Non-pigmented ciliary epithelial cell (primary cell): ENCODE data around the gene HCN2.
"Not testable (repeated sequence)": the region's sequence is repeated elsewhere in the genome, so short reads cannot be mapped to it uniquely, and the experiment has no call there.

ENCODE experiments used
- DNase-seq: peaks from one replicate; pipeline ENCODE4 v3.0.0-alpha.2; 2010; ENCODE audit warnings: low read depth

HCN2 gene

GRCh38 chr19:621191-621590 lies 31.5 kb downstream of the HCN2 start:
- DNase-seq = not testable (repeated sequence)

- no peak for DNase-seq
These were observed 32.1 kb downstream of the HCN2 start for GRCh38 chr19:621819-622218.

- no peak for DNase-seq
These were observed 33.0 kb downstream of the HCN2 start for GRCh38 chr19:622666-623065.

GRCh38 chr19:623175-623916 lies 33.7 kb downstream of the HCN2 start:
- no peak for DNase-seq

- peak; percentile 83 for DNase-seq
These were observed 34.3 kb downstream of the HCN2 start for GRCh38 chr19:623974-624373.

- no peak for DNase-seq
These were observed 34.9 kb downstream of the HCN2 start for GRCh38 chr19:624433-625109.

GRCh38 chr19:625257-625656 lies 35.6 kb downstream of the HCN2 start:
- DNase-seq = no peak

- DNase-seq = not testable (repeated sequence)
These were observed 36.9 kb downstream of the HCN2 start for GRCh38 chr19:626566-626965.

GRCh38 chr19:628168-628567 lies 38.5 kb downstream of the HCN2 start:
- DNase-seq = no peak

- not testable (repeated sequence) for DNase-seq
These were observed 39.8 kb downstream of the HCN2 start for GRCh38 chr19:629515-629914.

GRCh38 chr19:629961-630714 lies 40.5 kb downstream of the HCN2 start:
- DNase-seq = no peak

GRCh38 chr19:632579-633067 lies 42.9 kb downstream of the HCN2 start:
- DNase-seq = no peak

- DNase-seq = peak; percentile 91
These were observed 43.5 kb downstream of the HCN2 start, which contains the start of gene POLRMT for GRCh38 chr19:633068-633785. Gene POLRMT, minus strand, starts transcription at chr19:633537. Its CDS starts 25 bp downstream, at chr19:633512.

GRCh38 chr19:633786-634639 lies 44.3 kb downstream of the HCN2 start:
- no peak for DNase-seq

GRCh38 chr19:634975-635652 lies 45.4 kb downstream of the HCN2 start:
- no peak for DNase-seq

GRCh38 chr19:638906-639252 lies 49.2 kb downstream of the HCN2 start:
- no peak for DNase-seq

GRCh38 chr19:639253-640160 lies 49.8 kb downstream of the HCN2 start, which contains the start of gene FGF22:
Gene FGF22, plus strand, starts transcription at chr19:639879. Its CDS starts 47 bp downstream, at chr19:639926.
- no peak for DNase-seq

GRCh38 chr19:640161-640558 lies 50.5 kb downstream of the HCN2 start:
- no peak for DNase-seq

GRCh38 chr19:640606-641189 lies 51.0 kb downstream of the HCN2 start:
- no peak for DNase-seq
